CD4-positive, alpha-beta memory T cell (primary cell): ENCODE measurements around the gene FAM24A. TPM values are rescaled to one million over a fixed set of nuclear protein-coding genes. Genes with fewer than 3 reads are reported as not detected.
"Not testable (repeated sequence)": the region's sequence is repeated elsewhere in the genome, so short reads cannot be mapped to it uniquely, and the experiment has no call there.

Experiments
- CTCF ChIA-PET: fragments of 350-600 bp; sonication (Branson Sonifier 250); formaldehyde crosslinking; loops from one replicate; lab custom pipeline; 2021; ENCODE audit warnings: inconsistent platforms; ENCODE audit not compliant: partially characterized antibody; lab: Charles Lee
- POLR2A ChIA-PET: fragments of 350-600 bp; sonication (Branson Sonifier 250); formaldehyde crosslinking; loops from one replicate; lab custom pipeline; 2021; ENCODE audit not compliant: partially characterized antibody; lab: Charles Lee
- DNase-seq, 5 donors: peaks; one replicate each; pipeline versions ENCODE4 v3.0.0 to v3.0.0-alpha.2; 2020 to 2022; ENCODE audit warnings: mixed read lengths in 1 of 5
- H3K27ac ChIP-seq: one replicate; pipeline ENCODE4 v1.7.0; 2013; ENCODE audit warnings: low read depth, low read length
- H3K27me3 ChIP-seq: 2 replicates; pipeline ENCODE4 v1.7.0; 2013; ENCODE audit warnings: mild to moderate bottlenecking, low read length, moderate library complexity; ENCODE audit not compliant: insufficient read depth
- H3K36me3 ChIP-seq: 2 replicates; pipeline ENCODE4 v1.7.0; 2013; ENCODE audit warnings: mild to moderate bottlenecking, low read length, moderate library complexity; ENCODE audit not compliant: insufficient read depth
- H3K4me1 ChIP-seq: 2 replicates; pipeline ENCODE4 v1.7.0; 2013; ENCODE audit warnings: mild to moderate bottlenecking, low read length, moderate library complexity; ENCODE audit not compliant: insufficient read depth
- H3K4me3 ChIP-seq, 2 donors: one replicate each; pipeline ENCODE4 v1.7.0; 2013; ENCODE audit warnings: low read length in 2 of 2, mild to moderate bottlenecking in 1 of 2
- H3K9me3 ChIP-seq, 2 donors: one replicate each; pipeline ENCODE4 v1.7.0; 2013; ENCODE audit warnings: low read length in 2 of 2, control low read depth in 1 of 2; ENCODE audit not compliant: control insufficient read depth in 1 of 2
- H3K27ac Mint-ChIP-seq, 7 donors: one replicate each; pipeline ENCODE4 v1.8.0; 2020 to 2021; ENCODE audit warnings: mixed read lengths in 7 of 7, mild to moderate bottlenecking in 6 of 7, inconsistent platforms in 3 of 7, moderate library complexity in 3 of 7
- H3K27me3 Mint-ChIP-seq, 2 donors: one replicate each; pipeline ENCODE4 v1.8.0; 2020 to 2021; ENCODE audit warnings: mixed read lengths in 2 of 2
- H3K36me3 Mint-ChIP-seq, 2 donors: one replicate each; pipeline ENCODE4 v1.8.0; 2020 to 2021; ENCODE audit warnings: mixed read lengths in 2 of 2, inconsistent platforms in 1 of 2, mild to moderate bottlenecking in 1 of 2
- H3K4me1 Mint-ChIP-seq, 4 donors: one replicate each; pipeline ENCODE4 v1.8.0; 2020 to 2021; ENCODE audit warnings: mixed read lengths in 4 of 4, mild to moderate bottlenecking in 1 of 4
- H3K4me3 Mint-ChIP-seq, 8 donors: one replicate each; pipeline ENCODE4 v1.8.0; 2020 to 2021; ENCODE audit warnings: mixed read lengths in 8 of 8, mild to moderate bottlenecking in 7 of 8, moderate library complexity in 6 of 8, inconsistent platforms in 3 of 8
- H3K9me3 Mint-ChIP-seq, 8 donors: one replicate each; pipeline ENCODE4 v1.8.0; 2020 to 2021; ENCODE audit warnings: mixed read lengths in 8 of 8, mild to moderate bottlenecking in 5 of 8, inconsistent platforms in 3 of 8, moderate library complexity in 1 of 8
- intact Hi-C: fragments of 100-400 bp; cut with micrococcal nuclease; formaldehyde crosslinking; loops from one replicate; pipeline ENCODE4 v1.15.1; 2023
- polyA plus RNA-seq, 2 donors: library from polyadenylated mRNA; unstranded; fragments of 300-500 nt; fragmentation: Illumina TruSeq; gene quantifications; one replicate each; pipeline ENCODE4 v1.2.3, GENCODE V29; 2021
- total RNA-seq, 2 experiments: library from RNA; stranded (reverse); gene quantifications; one replicate each; pipeline ENCODE4 v1.2.3, GENCODE V29; 2021

The FAM24A gene, protein sequence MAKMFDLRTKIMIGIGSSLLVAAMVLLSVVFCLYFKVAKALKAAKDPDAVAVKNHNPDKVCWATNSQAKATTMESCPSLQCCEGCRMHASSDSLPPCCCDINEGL
- total RNA-seq (not detected), polyA plus RNA-seq (not detected)

DNA sequence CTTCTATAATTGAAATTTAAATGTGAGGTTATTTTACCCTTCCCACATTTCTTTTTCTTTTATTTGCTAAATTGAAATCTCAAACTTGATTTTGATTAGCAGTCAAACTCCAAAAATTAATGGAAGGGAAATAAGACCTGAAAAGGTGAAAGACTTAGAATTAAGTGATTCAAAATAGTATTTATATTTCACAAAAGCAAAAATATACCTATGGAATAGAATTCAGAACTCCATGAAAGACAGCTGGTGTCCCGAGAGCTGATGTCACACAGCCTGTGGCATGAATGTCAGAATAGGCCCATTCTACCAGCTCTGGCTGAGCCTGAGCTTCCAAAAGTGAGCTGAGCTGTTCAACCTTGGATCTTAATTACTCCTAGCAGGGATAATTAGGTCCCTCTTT lies at the start of gene FAM24A:
Gene FAM24A (plus strand): TSS at position 301 of the 400 bp plus-strand sequence. CDS start 1,025 bp downstream, outside the sequence.
- CTCF ChIA-PET = no interaction called here
- H3K9me3 Mint-ChIP-seq = peaks cover 0 to 1% (median 0%) of the 10 kb centered on the region in 8 donors
- no peak within 1 kb of the TSS for H3K4me3 Mint-ChIP-seq
- no peak within 1 kb of the TSS for H3K27ac ChIP-seq
- intact Hi-C loops = no loop called here
- H3K4me1 Mint-ChIP-seq = no peaks in the 10 kb centered on the region
- H3K27me3 ChIP-seq = no peaks in the 10 kb centered on the region
- DNase-seq = no peak
- H3K9me3 ChIP-seq = no peaks in the 10 kb centered on the region
- no peak within 1 kb of the TSS for H3K4me3 ChIP-seq
- H3K27me3 Mint-ChIP-seq = peaks cover 0 to 6% of the 10 kb centered on the region in 2 donors
- no peak within 1 kb of the TSS for H3K27ac Mint-ChIP-seq
- POLR2A ChIA-PET = no interaction called here
- H3K36me3 ChIP-seq = no peaks in the 10 kb centered on the region
- no peaks in the 10 kb centered on the region for H3K36me3 Mint-ChIP-seq
- H3K4me1 ChIP-seq = no peaks in the 10 kb centered on the region

DNA sequence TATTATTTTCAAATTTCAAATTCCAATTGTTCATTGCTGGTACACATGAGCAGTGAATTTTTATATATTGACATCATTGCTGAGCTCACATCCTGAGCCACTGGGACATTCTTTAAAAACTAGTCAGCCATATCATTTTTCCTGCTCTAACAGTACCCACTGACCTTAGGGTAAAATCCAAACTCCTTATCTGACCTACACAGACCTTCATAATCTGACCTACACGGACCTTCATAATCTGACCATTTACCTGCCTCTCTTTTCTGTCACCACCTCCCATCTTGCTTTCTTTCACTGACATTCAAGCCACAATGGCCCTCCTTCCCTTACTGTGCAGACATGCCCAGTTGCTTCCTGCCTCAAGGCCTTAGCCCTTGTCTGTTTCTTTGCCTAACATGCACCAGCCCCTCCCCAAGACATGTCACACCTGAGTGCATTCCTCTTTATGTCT lies 48.7 kb upstream of the FAM24A start:
- no peak overlapping the region for H3K4me3 ChIP-seq
- POLR2A ChIA-PET = no interaction called here
- H3K27ac Mint-ChIP-seq = no peak overlapping the region
- CTCF ChIA-PET = no interaction called here
- H3K27me3 Mint-ChIP-seq = no peaks in the 10 kb centered on the region
- H3K27ac ChIP-seq = no peak overlapping the region
- no peaks in the 10 kb centered on the region for H3K27me3 ChIP-seq
- DNase-seq = no peak
- peaks cover 7 to 22% (median 16%) of the 10 kb centered on the region in 4 donors for H3K4me1 Mint-ChIP-seq
- no peak overlapping the region for H3K4me3 Mint-ChIP-seq
- no peaks in the 10 kb centered on the region for H3K4me1 ChIP-seq
- intact Hi-C loops = no loop called here
- peaks cover 8 to 15% of the 10 kb centered on the region in 2 donors for H3K36me3 Mint-ChIP-seq
- H3K36me3 ChIP-seq = no peaks in the 10 kb centered on the region
- peaks cover 0 to 4% (median 0%) of the 10 kb centered on the region in 8 donors for H3K9me3 Mint-ChIP-seq
- no peaks in the 10 kb centered on the region for H3K9me3 ChIP-seq

DNA sequence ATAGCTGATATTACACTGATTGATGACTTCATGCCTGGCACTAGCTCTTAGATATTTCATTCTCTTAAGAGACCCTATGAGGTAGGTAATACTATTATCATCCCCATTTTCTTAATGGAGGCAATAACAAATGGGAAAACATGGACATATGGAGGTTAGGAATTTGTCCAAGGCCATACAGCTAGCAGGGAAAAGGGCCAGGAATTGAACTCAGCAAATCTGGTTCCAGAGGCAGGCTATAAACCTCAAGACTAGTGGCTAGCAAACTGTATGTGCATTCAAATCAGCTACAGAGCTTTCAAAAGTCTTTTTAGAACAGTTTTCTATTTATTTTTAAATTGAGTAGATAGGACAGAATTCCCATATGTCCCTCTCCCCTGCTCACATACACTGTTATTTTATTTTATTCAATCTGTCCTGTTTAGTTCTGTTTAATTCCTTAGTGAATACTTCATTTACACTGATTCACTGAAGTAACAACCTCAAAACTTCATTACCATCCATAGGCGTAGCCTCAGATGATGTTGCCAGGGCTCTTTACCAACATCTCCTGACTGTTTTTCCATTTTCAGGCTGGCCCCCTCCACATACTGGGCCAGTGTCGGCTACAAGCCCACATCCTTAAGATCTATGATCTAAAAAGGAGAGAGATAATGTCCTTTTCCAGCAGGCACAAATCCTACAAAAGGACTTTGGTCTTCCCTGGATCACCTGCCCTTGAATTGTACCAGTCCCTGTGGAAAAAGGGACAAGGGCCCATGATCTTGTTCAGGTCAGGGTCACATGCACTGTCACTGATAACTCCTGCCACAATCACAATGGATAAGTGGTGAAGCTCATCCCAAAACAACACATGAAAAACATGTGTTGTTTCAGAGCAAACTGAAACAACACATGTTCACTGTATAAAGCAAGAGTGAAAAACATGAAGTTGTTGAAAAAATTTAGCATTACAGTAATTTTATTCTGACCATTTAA lies 46.9 kb upstream of the FAM24A start:
- Mint-ChIP-seq H3K36me3 (peaks cover 6 to 13% of the 10 kb centered on the region in 2 donors), H3K27me3 (no peaks in the 10 kb centered on the region), H3K4me1 (peaks cover 11 to 37% (median 20%) of the 10 kb centered on the region in 4 donors), H3K27ac (no peak overlapping the region), H3K4me3 (no peak overlapping the region), H3K9me3 (peaks cover 0 to 4% (median 0%) of the 10 kb centered on the region in 8 donors)
- no peaks in the 10 kb centered on the region for H3K36me3 ChIP-seq
- H3K27ac ChIP-seq = no peak overlapping the region
- H3K4me1 ChIP-seq = no peaks in the 10 kb centered on the region
- intact Hi-C loops = no loop called here
- CTCF ChIA-PET = no interaction called here
- no peak for DNase-seq
- H3K27me3 ChIP-seq = no peaks in the 10 kb centered on the region
- no peaks in the 10 kb centered on the region for H3K9me3 ChIP-seq
- POLR2A ChIA-PET = no interaction called here
- no peak overlapping the region for H3K4me3 ChIP-seq

DNA sequence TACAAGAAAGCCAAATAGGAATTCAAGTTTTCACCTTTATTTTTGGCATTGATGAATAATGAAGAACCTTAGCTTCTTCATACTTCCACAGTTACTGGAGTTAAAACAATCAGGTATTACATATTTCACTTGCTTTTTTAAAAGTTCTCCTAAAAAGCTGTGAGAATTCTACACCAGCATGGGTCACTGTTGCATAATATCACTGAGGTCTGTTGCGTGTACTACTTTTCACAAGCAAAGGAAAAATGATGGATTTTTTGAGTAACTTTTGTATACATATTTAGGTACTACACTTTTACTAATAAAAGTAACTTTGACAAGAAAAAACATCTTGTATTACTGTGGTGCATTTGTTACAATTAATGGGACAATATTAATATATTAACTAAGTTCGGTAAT lies 46.2 kb upstream of the FAM24A start:
- Histone ChIP-seq H3K27me3 (no peaks in the 10 kb centered on the region), H3K36me3 (no peaks in the 10 kb centered on the region), H3K4me3 (no peak overlapping the region), H3K9me3 (no peaks in the 10 kb centered on the region), H3K4me1 (no peaks in the 10 kb centered on the region), H3K27ac (no peak overlapping the region)
- H3K4me1 Mint-ChIP-seq = peaks cover 13 to 41% (median 20%) of the 10 kb centered on the region in 4 donors
- H3K27ac Mint-ChIP-seq = no peak overlapping the region
- no peaks in the 10 kb centered on the region for H3K27me3 Mint-ChIP-seq
- intact Hi-C loops = no loop called here
- H3K36me3 Mint-ChIP-seq = peaks cover 2 to 7% of the 10 kb centered on the region in 2 donors
- no peak overlapping the region for H3K4me3 Mint-ChIP-seq
- ChIA-PET CTCF (no interaction called here), POLR2A (no interaction called here)
- DNase-seq = no peak
- H3K9me3 Mint-ChIP-seq = peaks cover 0 to 4% (median 0%) of the 10 kb centered on the region in 8 donors

DNA sequence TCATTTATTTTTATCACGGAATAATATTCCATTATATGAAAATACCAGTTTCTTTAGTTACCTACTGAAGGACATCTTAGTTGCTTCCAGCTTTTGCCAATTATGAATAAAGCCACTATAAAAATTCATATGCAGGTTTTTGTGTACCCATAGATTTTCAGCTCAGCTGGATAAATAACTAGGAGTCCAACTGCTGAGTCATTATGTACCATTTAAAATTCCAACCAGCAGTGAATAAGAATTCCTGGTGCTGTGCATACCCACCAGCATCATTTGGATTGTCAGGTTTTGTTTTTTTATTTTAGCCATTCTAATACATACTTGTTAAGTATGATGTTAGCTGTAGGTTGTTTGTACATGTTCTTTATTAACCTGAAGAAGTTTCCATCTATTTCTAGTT lies 45.5 kb upstream of the FAM24A start:
- no peak overlapping the region for H3K4me3 Mint-ChIP-seq
- peaks cover 3 to 9% of the 10 kb centered on the region in 2 donors for H3K36me3 Mint-ChIP-seq
- H3K4me1 Mint-ChIP-seq = peaks cover 13 to 48% (median 21%) of the 10 kb centered on the region in 4 donors

DNA sequence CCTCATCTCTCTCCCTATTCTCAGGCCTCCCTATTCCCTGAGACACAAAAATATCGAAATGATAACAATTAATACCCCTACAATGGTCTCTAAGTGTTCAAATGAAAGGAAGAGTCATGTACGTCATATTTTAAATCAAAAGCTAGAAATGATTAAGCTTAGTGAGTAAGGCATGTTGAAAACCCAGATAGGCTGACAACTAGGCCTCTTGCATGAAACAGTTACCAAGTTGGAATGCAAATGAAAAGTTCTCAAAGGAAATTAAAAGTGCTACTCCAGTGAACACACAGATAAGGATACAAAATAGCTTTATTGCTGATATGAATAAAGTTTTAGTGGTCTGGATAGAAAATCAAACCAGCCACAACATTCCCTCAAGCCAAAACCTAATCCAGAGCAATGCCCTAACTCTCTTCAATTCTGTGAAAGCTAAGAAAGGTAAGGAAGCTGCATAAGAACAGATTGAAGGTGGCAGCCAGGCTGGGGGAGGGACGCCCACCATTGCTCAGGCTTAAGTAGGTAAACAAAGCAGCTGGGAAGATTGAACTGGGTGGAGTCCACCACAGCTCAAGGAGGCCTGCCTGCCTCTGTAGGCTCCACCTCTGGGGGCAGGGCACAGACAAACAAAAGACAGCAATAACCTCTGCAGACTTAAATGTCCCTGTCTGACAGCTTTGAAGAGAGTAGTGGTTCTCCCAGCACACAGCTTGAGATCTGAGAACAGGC lies 43.5 kb upstream of the FAM24A start:
- DNase-seq, CTCF ChIA-PET, intact Hi-C loops, H3K27me3 Mint-ChIP-seq, H3K9me3 Mint-ChIP-seq, H3K27ac ChIP-seq, H3K27me3 ChIP-seq, H3K4me3 ChIP-seq, H3K36me3 ChIP-seq, H3K4me1 ChIP-seq, H3K9me3 ChIP-seq, POLR2A ChIA-PET: not testable (repeated sequence)
- Mint-ChIP-seq H3K4me3 (peak overlapping the region in 1 of 8 donors; percentile 2), H3K4me1 (peaks cover 10 to 53% (median 23%) of the 10 kb centered on the region in 4 donors), H3K27ac (peak overlapping the region in 2 of 7 donors; percentile 57 to 63), H3K36me3 (peaks cover 6 to 13% of the 10 kb centered on the region in 2 donors)

More for the DNA sequence above, 45.5 kb upstream of the FAM24A start:
- Mint-ChIP-seq H3K27me3 (no peaks in the 10 kb centered on the region), H3K27ac (no peak overlapping the region), H3K9me3 (peaks cover 0 to 4% (median under 1%) of the 10 kb centered on the region in 8 donors)
- no peaks in the 10 kb centered on the region for H3K36me3 ChIP-seq
- no peak overlapping the region for H3K4me3 ChIP-seq
- POLR2A ChIA-PET = no interaction called here
- H3K27me3 ChIP-seq = no peaks in the 10 kb centered on the region
- no peak for DNase-seq
- H3K9me3 ChIP-seq = no peaks in the 10 kb centered on the region
- H3K27ac ChIP-seq = no peak overlapping the region
- no peaks in the 10 kb centered on the region for H3K4me1 ChIP-seq
- CTCF ChIA-PET = no interaction called here
- intact Hi-C loops = no loop called here

DNA sequence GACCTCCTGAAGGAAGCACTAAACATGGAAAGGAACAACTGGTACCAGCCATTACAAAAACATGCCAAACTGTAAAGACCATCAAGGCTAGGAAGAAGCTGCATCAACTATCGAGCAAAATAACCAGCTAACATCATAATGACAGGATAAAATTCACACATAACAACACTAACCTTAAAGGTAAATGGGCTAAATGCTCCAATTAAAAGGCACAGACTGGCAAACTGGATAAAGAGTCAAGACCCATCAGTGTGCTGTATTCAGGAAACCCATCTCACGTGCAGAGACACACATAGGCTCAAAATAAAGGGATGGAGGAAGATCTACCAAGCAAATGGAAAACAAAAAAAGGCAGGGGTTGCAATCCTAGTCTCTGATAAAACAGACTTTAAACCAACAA lies 41.6 kb upstream of the FAM24A start:
- CTCF ChIA-PET, H3K4me3 Mint-ChIP-seq, H3K27me3 ChIP-seq, H3K4me1 ChIP-seq, DNase-seq, H3K9me3 ChIP-seq, H3K4me3 ChIP-seq, H3K27ac Mint-ChIP-seq, POLR2A ChIA-PET, H3K27me3 Mint-ChIP-seq, H3K9me3 Mint-ChIP-seq, H3K27ac ChIP-seq, H3K36me3 ChIP-seq, intact Hi-C loops: not testable (repeated sequence)
- Mint-ChIP-seq H3K36me3 (peaks cover 6 to 17% of the 10 kb centered on the region in 2 donors), H3K4me1 (peaks cover 8 to 46% (median 17%) of the 10 kb centered on the region in 4 donors)
